Measurements from ENCODE around the gene INPP4A. TPM values are rescaled to one million over a fixed set of nuclear protein-coding genes. Genes with fewer than 3 reads are reported as not detected.

The INPP4A gene
- total and polyA plus RNA-seq, 2 donors (not counting 3 experiments of a cell fraction or from before 2014, with no cell fraction given): 14.9 to 28.8 TPM

- intact Hi-C loops (cut with micrococcal nuclease): loop anchor here (1.0 to 2.0 kb wide), 5 partner anchors 32 to 497 kb away; no protein-coding TSS in a partner anchor
- peak; percentile 72 for FAIRE-seq
- Histone ChIP-seq H3K79me2 (ENCODE audit: control insufficient read depth, insufficient read depth, low read length) (no peaks in the 10 kb centered on the region), H3K9me1 (replicated peaks; ENCODE audit: control insufficient read depth, extremely low read depth, insufficient read depth, low read length) (no peaks in the 10 kb centered on the region), H3K27me3 (ENCODE audit: control insufficient read depth in 2 of 2, insufficient read depth in 2 of 2, low read length in 2 of 2) (no peaks in the 10 kb centered on the region), H3K27ac (ENCODE audit: insufficient read depth, low read depth, low read length) (no peak overlapping the region), H4K20me1 (replicated peaks; ENCODE audit: control insufficient read depth, extremely low read depth, insufficient read depth, low read length) (no peaks in the 10 kb centered on the region), H3K9ac (replicated peaks; ENCODE audit: extremely low read depth, insufficient read depth, low read length) (no peak overlapping the region), H3K4me2 (ENCODE audit: insufficient read depth, low read length) (no peak overlapping the region), H3K4me1 (ENCODE audit: control insufficient read depth, extremely low read depth, insufficient read depth, low read length) (no peaks in the 10 kb centered on the region), H3K4me3 (replicated peaks in 1 of 3; ENCODE audit: insufficient read depth in 1 of 3, low read depth in 1 of 3, low read length in 3 of 3) (no peak overlapping the region), H3K9me3 (replicated peaks; ENCODE audit: control insufficient read depth, insufficient read depth, low read length) (no peaks in the 10 kb centered on the region), H2AFZ (ENCODE audit: low read depth, low read length) (no peak overlapping the region), H3K36me3 (ENCODE audit: control insufficient read depth in 2 of 2, extremely low read depth in 1 of 2, insufficient read depth in 2 of 2, low read length in 2 of 2) (peaks cover 4 to 35% of the 10 kb centered on the region in 2 experiments)
- dilution Hi-C loops (cut with MboI; ENCODE audit: extremely low pct_ligation_motif_present, low sequenced_read_pairs): no loop called here
- peak; percentile 30 for DNase-seq (ENCODE audit: low read depth, low spot score)
- ChIA-PET CTCF (interaction anchor here (0.6 to 3.3 kb wide), 41 partner anchors 8 to 648 kb away, joined by 3 to 24 read pairs (median 4); partner anchors contain the start of genes COA5 and UNC50), POLR2A (no interaction called here)
- no TSS peak for BruUV-seq (replicated peaks)
- TF ChIP-seq POLR2A (IDR thresholded peaks at IDR 0.05; ENCODE audit: low read depth, low read length) (no peak), CTCF (IDR thresholded peaks at IDR 0.05; ENCODE audit: extremely low read depth in 1 of 2, insufficient read depth in 1 of 2, low read depth in 1 of 2, low read length in 2 of 2) (peak; percentile 95)
Measured at GRCh38 chr2:98569197-98569793, 124.6 kb downstream of the INPP4A start.

- no peak overlapping the region for H3K27ac ChIP-seq (ENCODE audit: insufficient read depth, low read depth, low read length)
- H3K4me3 ChIP-seq (replicated peaks in 1 of 3; ENCODE audit: insufficient read depth in 1 of 3, low read depth in 1 of 3, low read length in 3 of 3): no peak overlapping the region
- intact Hi-C loops (cut with micrococcal nuclease): loop anchor here (1.0 to 2.0 kb wide), 5 partner anchors 31 to 496 kb away; no protein-coding TSS in a partner anchor
- H3K9me3 ChIP-seq (replicated peaks; ENCODE audit: control insufficient read depth, insufficient read depth, low read length): no peaks in the 10 kb centered on the region
- H3K27me3 ChIP-seq (ENCODE audit: control insufficient read depth in 2 of 2, insufficient read depth in 2 of 2, low read length in 2 of 2): no peaks in the 10 kb centered on the region
- H3K4me1 ChIP-seq (ENCODE audit: control insufficient read depth, extremely low read depth, insufficient read depth, low read length): no peaks in the 10 kb centered on the region
- DNase-seq (ENCODE audit: low read depth, low spot score) (no peak), FAIRE-seq (no peak)
- no peaks in the 10 kb centered on the region for H4K20me1 ChIP-seq (replicated peaks; ENCODE audit: control insufficient read depth, extremely low read depth, insufficient read depth, low read length)
- H3K36me3 ChIP-seq (ENCODE audit: control insufficient read depth in 2 of 2, extremely low read depth in 1 of 2, insufficient read depth in 2 of 2, low read length in 2 of 2): peaks cover 4 to 30% of the 10 kb centered on the region in 2 experiments
- no TSS peak for BruUV-seq (replicated peaks)
- ChIA-PET POLR2A (no interaction called here), CTCF (interaction anchor here (1.2 to 3.3 kb wide), 4 partner anchors 10 to 267 kb away, joined by 4 to 17 read pairs (median 9); no protein-coding TSS in a partner anchor)
- TF ChIP-seq CTCF (IDR thresholded peaks at IDR 0.05; ENCODE audit: extremely low read depth in 1 of 2, insufficient read depth in 1 of 2, low read depth in 1 of 2, low read length in 2 of 2) (no peak), JUN (IDR thresholded peaks at IDR 0.05; ENCODE audit: borderline replicate concordance, insufficient read depth, insufficient read length, low read depth) (no peak), POLR2AphosphoS5 (IDR thresholded peaks at IDR 0.05; ENCODE audit: insufficient read depth, low read depth, low read length) (no peak), EZH2 (IDR thresholded peaks at IDR 0.05; ENCODE audit: borderline replicate concordance, low read depth, low read length, severe bottlenecking) (no peak), MYC (IDR thresholded peaks at IDR 0.05; ENCODE audit: low read depth, low read length) (no peak), POLR2A (IDR thresholded peaks at IDR 0.05; ENCODE audit: low read depth, low read length) (no peak), FOS (IDR thresholded peaks at IDR 0.05; ENCODE audit: borderline replicate concordance, insufficient read depth, low read length) (no peak), MAX (IDR thresholded peaks at IDR 0.05; ENCODE audit: insufficient read depth, insufficient read length) (no peak), GATA2 (IDR thresholded peaks at IDR 0.05; ENCODE audit: insufficient read depth, insufficient read length, low read depth, low read length) (no peak)
- H3K79me2 ChIP-seq (ENCODE audit: control insufficient read depth, insufficient read depth, low read length): no peaks in the 10 kb centered on the region
- no peak overlapping the region for H3K9ac ChIP-seq (replicated peaks; ENCODE audit: extremely low read depth, insufficient read depth, low read length)
- no peaks in the 10 kb centered on the region for H3K9me1 ChIP-seq (replicated peaks; ENCODE audit: control insufficient read depth, extremely low read depth, insufficient read depth, low read length)
- dilution Hi-C loops (cut with MboI; ENCODE audit: extremely low pct_ligation_motif_present, low sequenced_read_pairs): no loop called here
- no peak overlapping the region for H2AFZ ChIP-seq (ENCODE audit: low read depth, low read length)
- no peak overlapping the region for H3K4me2 ChIP-seq (ENCODE audit: insufficient read depth, low read length)
Measured at GRCh38 chr2:98569915-98570314, 125.3 kb downstream of the INPP4A start.

All from endothelial cell of umbilical vein (primary cell).